IMR-90 (cell line): ENCODE results near the gene ADAMTS20. TPM values are rescaled to one million over a fixed set of nuclear protein-coding genes. Genes with fewer than 3 reads are reported as not detected.

Experiments
- ATAC-seq: fragments of 200-7000 bp; cut with Tn5 transposase; 2 replicates; pipeline ENCODE4 v1.9.1; 2020; ENCODE audit warnings: low read depth, mild to moderate bottlenecking, moderate library complexity
- BruUV-seq: library from RNA; stranded (reverse); fragments of 400-500 nt; replicated peaks from 2 replicates; lab custom pipeline; 2021; lab: Mats Ljungman, UMichigan
- CTCF ChIA-PET: fragments of 300-600 bp; formaldehyde crosslinking; extraction: SDS; loops from one replicate; lab custom pipeline; 2021; ENCODE audit warnings: antibody characterized with exemption; lab: Yijun Ruan, JAX
- POLR2A ChIA-PET: fragments of 300-600 bp; sonication (Branson Sonifier 250); formaldehyde crosslinking; loops from one replicate; lab custom pipeline; 2022; ENCODE audit warnings: antibody characterized with exemption; ENCODE audit not compliant: unreplicated experiment; lab: Charles Lee
- DNase-seq: peaks from one replicate; pipeline ENCODE4 v3.0.0; 2013
- H2AFZ ChIP-seq: replicated peaks from 2 replicates; pipeline ENCODE3; 2013; ENCODE audit warnings: low read length, mild to moderate bottlenecking; ENCODE audit not compliant: poor library complexity
- H2AK5ac ChIP-seq: 2 replicates; pipeline ENCODE4 v1.6.1; 2013; ENCODE audit warnings: low read depth, low read length, inconsistent platforms
- H2AK9ac ChIP-seq: replicated peaks from 2 replicates; pipeline ENCODE3; 2013; ENCODE audit warnings: mild to moderate bottlenecking, low read depth, low read length, moderate library complexity; ENCODE audit not compliant: poor library complexity
- H2BK120ac ChIP-seq: 2 replicates; pipeline ENCODE4 v1.6.1; 2013; ENCODE audit warnings: low read depth, low read length, inconsistent platforms
- H2BK15ac ChIP-seq: 3 replicates; pipeline ENCODE4 v1.6.1; 2013; ENCODE audit warnings: low read depth, low read length, inconsistent platforms
- H2BK20ac ChIP-seq: 2 replicates; pipeline ENCODE4 v1.6.1; 2013; ENCODE audit warnings: low read depth, mild to moderate bottlenecking, inconsistent platforms, low read length, moderate library complexity
- H2BK5ac ChIP-seq: 2 replicates; pipeline ENCODE4 v1.6.1; 2013; ENCODE audit warnings: mild to moderate bottlenecking, low read depth, low read length, inconsistent platforms; ENCODE audit not compliant: poor library complexity, severe bottlenecking
- H3K14ac ChIP-seq: replicated peaks from 2 replicates; pipeline ENCODE4 v1.6.1; 2013; ENCODE audit warnings: low read depth, low read length, inconsistent platforms
- H3K18ac ChIP-seq: 2 replicates; pipeline ENCODE4 v1.6.1; 2013; ENCODE audit warnings: low read depth, low read length, control low read depth
- H3K23ac ChIP-seq: 2 replicates; pipeline ENCODE4 v1.6.1; 2013; ENCODE audit warnings: low read depth, low read length, inconsistent platforms
- H3K27ac ChIP-seq: 2 replicates; pipeline ENCODE4 v1.5.1; 2013; ENCODE audit warnings: mild to moderate bottlenecking, control low read depth, low read length; ENCODE audit not compliant: insufficient read depth
- H3K27me3 ChIP-seq: 2 replicates; pipeline ENCODE4 v1.6.1; 2013; ENCODE audit warnings: low read length; ENCODE audit not compliant: control insufficient read depth, insufficient read depth
- H3K36me3 ChIP-seq: 2 replicates; pipeline ENCODE4 v1.6.1; 2013; ENCODE audit warnings: low read length, mixed read lengths; ENCODE audit not compliant: control insufficient read depth, insufficient read depth
- H3K4ac ChIP-seq: 2 replicates; pipeline ENCODE4 v1.6.1; 2013; ENCODE audit warnings: low read depth, low read length, inconsistent platforms
- H3K4me1 ChIP-seq: 2 replicates; pipeline ENCODE4 v1.6.1; 2013; ENCODE audit warnings: low read length, mixed read lengths; ENCODE audit not compliant: control insufficient read depth, insufficient read depth
- H3K4me2 ChIP-seq: 2 replicates; pipeline ENCODE4 v1.6.1; 2013; ENCODE audit warnings: low read depth, mild to moderate bottlenecking, control low read depth, low read length, moderate library complexity
- H3K4me3 ChIP-seq: 2 replicates; pipeline ENCODE4 v1.5.1; 2013; ENCODE audit warnings: low read depth, mild to moderate bottlenecking, control low read depth, low read length, moderate library complexity; ENCODE audit not compliant: insufficient read depth
- H3K56ac ChIP-seq: 2 replicates; pipeline ENCODE4 v1.6.1; 2013; ENCODE audit warnings: low read length, inconsistent platforms; ENCODE audit not compliant: insufficient read depth; ENCODE audit errors: extremely low read depth
- H3K79me1 ChIP-seq, 2 experiments: 2 replicates each; pipeline ENCODE4 v1.6.1; 2013; ENCODE audit warnings: low read length in 2 of 2, inconsistent platforms in 1 of 2, low read depth in 1 of 2
- H3K9ac ChIP-seq: 2 replicates; pipeline ENCODE4 v1.6.1; 2013; ENCODE audit warnings: low read depth, low read length, control low read depth
- H3K9me1 ChIP-seq: 2 replicates; pipeline ENCODE4 v1.6.1; 2013; ENCODE audit warnings: low read length, inconsistent platforms; ENCODE audit not compliant: insufficient read depth
- H3K9me3 ChIP-seq: 2 replicates; pipeline ENCODE4 v1.6.1; 2013; ENCODE audit warnings: low read length; ENCODE audit not compliant: control insufficient read depth, insufficient read depth
- H4K20me1 ChIP-seq: 2 replicates; pipeline ENCODE4 v1.6.1; 2013; ENCODE audit warnings: low read length, inconsistent platforms; ENCODE audit not compliant: insufficient read depth
- H4K5ac ChIP-seq: 2 replicates; pipeline ENCODE4 v1.6.1; 2013; ENCODE audit warnings: mild to moderate bottlenecking, low read depth, low read length, control low read depth
- H4K8ac ChIP-seq, 2 experiments: 2 replicates each; pipeline ENCODE4 v1.6.1; 2013; ENCODE audit warnings: low read depth in 2 of 2, low read length in 2 of 2, control low read depth in 1 of 2, inconsistent platforms in 1 of 2
- H4K91ac ChIP-seq: 2 replicates; pipeline ENCODE4 v1.6.1; 2013; ENCODE audit warnings: low read depth, low read length, inconsistent platforms; ENCODE audit not compliant: insufficient read depth
- BHLHE40 ChIP-seq: fragments of 150-350 bp; IDR thresholded peaks from 2 replicates; pipeline ENCODE4 v1.6.1; 2016; ENCODE audit warnings: mild to moderate bottlenecking, low read depth, low read length
- CHD1 ChIP-seq: IDR thresholded peaks from 2 replicates; pipeline ENCODE4 v1.6.1; 2012; ENCODE audit warnings: low read depth, low read length, improper control_type of control experiment
- FOS ChIP-seq: fragments of 150-350 bp; IDR thresholded peaks from 2 replicates; pipeline ENCODE4 v1.6.1; 2016; ENCODE audit warnings: low read depth, low read length
- MAFK ChIP-seq: IDR thresholded peaks from 2 replicates; pipeline ENCODE4 v1.6.1; 2012; ENCODE audit warnings: low read depth, low read length, improper control_type of control experiment
- MAZ ChIP-seq: IDR thresholded peaks from 2 replicates; pipeline ENCODE4 v1.6.1; 2012; ENCODE audit warnings: low read depth, mild to moderate bottlenecking, low read length, improper control_type of control experiment, moderate library complexity, borderline replicate concordance
- MXI1 ChIP-seq: IDR thresholded peaks from 2 replicates; pipeline ENCODE4 v1.6.1; 2012; ENCODE audit warnings: low read depth, mild to moderate bottlenecking, low read length, moderate library complexity, borderline replicate concordance
- NFE2L2 ChIP-seq: fragments of 150-350 bp; IDR thresholded peaks from 2 replicates; pipeline ENCODE4 v1.6.1; 2016; ENCODE audit warnings: low read depth, mild to moderate bottlenecking, low read length
- RCOR1 ChIP-seq: IDR thresholded peaks from 2 replicates; pipeline ENCODE4 v1.6.1; 2012; ENCODE audit warnings: mild to moderate bottlenecking, low read length, improper control_type of control experiment; ENCODE audit not compliant: insufficient replicate concordance
- RFX5 ChIP-seq: IDR thresholded peaks from 2 replicates; pipeline ENCODE4 v1.8.0; 2012; ENCODE audit warnings: low read depth, mild to moderate bottlenecking, low read length, moderate library complexity
- SMC3 ChIP-seq: fragments of 150-350 bp; IDR thresholded peaks from 2 replicates; pipeline ENCODE4 v1.6.1; 2016; ENCODE audit warnings: low read depth, mild to moderate bottlenecking, antibody characterized with exemption, low read length, moderate library complexity
- WGBS, 2 experiments: methylation state at CpG; one replicate each; pipeline versions ENCODE4 v1.1.5 to v1.1.7; 2013; ENCODE audit warnings: missing lambda C conversion rate in 2 of 2; ENCODE audit not compliant: insufficient read length in 1 of 2; ENCODE audit errors: extremely low coverage in 2 of 2; 5-methylcytosine and 5-hydroxymethylcytosine counted together
- dilution Hi-C: fragments of 300-500 bp; cut with HindIII; formaldehyde crosslinking; loops from one replicate; pipeline ENCODE4 v1.14.3; 2018; ENCODE audit warnings: low sequenced_read_pairs; ENCODE audit not compliant: unreplicated experiment
- in situ Hi-C: fragments of 300-500 bp; cut with MboI; formaldehyde crosslinking; loops from 3 replicates; pipeline ENCODE4 v1.14.3; 2019; ENCODE audit warnings: low sequenced_read_pairs, inconsistent platforms, mixed read lengths
- intact Hi-C: fragments of 100-400 bp; cut with micrococcal nuclease; formaldehyde crosslinking; loops from 2 replicates; pipeline ENCODE4 v1.10.0; 2022
- polyA plus RNA-seq, 3 experiments: library from polyadenylated mRNA; depleted of rRNA; stranded (reverse); fragments of >200 nt; gene quantifications; 2 replicates each; pipeline ENCODE4 v1.2.3, GENCODE V29; 2012; ENCODE audit warnings: low replicate concordance in 1 of 3
- total RNA-seq: library from RNA; depleted of rRNA; stranded (reverse); fragments of >200 nt; gene quantifications from 2 replicates; pipeline ENCODE4 v1.2.3, GENCODE V29; 2012
- TF ChIP-seq, protein P1 (sequence below): fragments of 150-350 bp; IDR thresholded peaks from 2 replicates; pipeline ENCODE4 v1.6.1; 2017; ENCODE audit warnings: mild to moderate bottlenecking, antibody characterized with exemption, low read length, low read depth
- TF ChIP-seq, protein P2 (sequence below): fragments of 150-350 bp; IDR thresholded peaks from 2 replicates; pipeline ENCODE4 v1.6.1; 2016; ENCODE audit warnings: low read depth, mild to moderate bottlenecking, low read length, moderate library complexity, borderline replicate concordance
- TF ChIP-seq, protein P3 (sequence below): conservative IDR thresholded peaks from 2 replicates; pipeline ENCODE4 v1.5.1; 2012; ENCODE audit warnings: mild to moderate bottlenecking, low read depth, low read length, improper control_type of control experiment

The ADAMTS20 gene
- total and polyA plus RNA-seq, 2 of the 4 experiments (the other 2 are of a cell fraction): not detected

DNA sequence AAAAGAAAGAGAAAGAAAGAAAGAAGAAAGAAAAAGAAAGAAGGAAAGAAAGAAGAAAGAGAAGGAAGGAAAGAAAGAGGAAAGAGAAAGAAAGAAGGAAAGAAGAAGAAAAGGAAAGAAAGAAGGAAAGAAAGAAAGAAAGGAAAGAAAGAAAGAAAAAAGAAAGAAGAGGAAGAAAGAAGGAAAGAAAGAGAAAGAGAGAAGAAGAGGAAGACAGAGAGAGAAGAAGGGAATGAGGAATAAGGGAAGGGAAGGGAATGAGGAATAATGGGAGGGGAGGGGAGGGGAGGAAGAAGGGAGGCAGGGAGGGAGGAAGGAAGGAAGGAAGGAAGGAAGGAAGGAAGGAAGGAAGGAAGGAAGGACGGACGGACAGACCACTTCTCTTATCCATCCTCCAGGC is 246.9 kb downstream of the ADAMTS20 start:
- no peaks in the 10 kb centered on the region for H4K20me1 ChIP-seq
- ChIA-PET POLR2A (no interaction called here), CTCF (no interaction called here)
- H3K14ac ChIP-seq: peak overlapping the region; percentile 74; the same call in 1 of the 2 replicates
- H3K36me3 ChIP-seq: no peaks in the 10 kb centered on the region
- no peak overlapping the region for H3K4me3 ChIP-seq
- H3K4me1 ChIP-seq: peaks cover 12% of the 10 kb centered on the region; the same call in 1 of the 2 replicates
- H4K8ac ChIP-seq: peak overlapping the region; percentile 61 to 85
- peaks cover 5% of the 10 kb centered on the region; the same call in 1 of the 2 replicates for H3K9me1 ChIP-seq
- no TSS peak for BruUV-seq
- H3K9me3 ChIP-seq: peaks cover 3% of the 10 kb centered on the region
- intact Hi-C loops (no loop called here), in situ Hi-C loops (no loop called here), dilution Hi-C loops (no loop called here)
- H2BK20ac ChIP-seq: peak overlapping the region; percentile 99
- ATAC-seq: no peak
- H4K91ac ChIP-seq: peak overlapping the region; percentile 86; the same call in 1 of the 2 replicates
- peak overlapping the region; percentile 77 for H2AK9ac ChIP-seq
- H3K23ac ChIP-seq: peak overlapping the region; percentile 59; the same call in 1 of the 2 replicates
- no peaks in the 10 kb centered on the region for H3K27me3 ChIP-seq
- H4K5ac ChIP-seq: peak overlapping the region; percentile 83; the same call in 1 of the 2 replicates
- peak overlapping the region; percentile 85 for H2BK15ac ChIP-seq
- H3K9ac ChIP-seq: no peak overlapping the region
- DNase-seq: no peak
- H3K4ac ChIP-seq: peak overlapping the region; percentile 94
- H3K18ac ChIP-seq: peak overlapping the region; percentile 97; the same call in 1 of the 2 replicates
- peak overlapping the region; percentile 46; the same call in 1 of the 2 replicates for H3K27ac ChIP-seq
- no peak overlapping the region; the same call in 1 of the 2 replicates for H3K56ac ChIP-seq
- H2AK5ac ChIP-seq: peak overlapping the region; percentile 97
- no peaks in the 10 kb centered on the region; a peak in 1 of 4 replicates for H3K79me1 ChIP-seq
- no peak overlapping the region for H2AFZ ChIP-seq
- peak overlapping the region; percentile 97 for H2BK5ac ChIP-seq
- no CpG with 5 or more reads among the region's 2 CpGs for WGBS, 2 experiments
- H2BK120ac ChIP-seq: peak overlapping the region; percentile 97
- no peak for TF ChIP-seq RCOR1
- TF ChIP-seq NFE2L2: no peak
- no peak for TF ChIP-seq MAZ
- no peak for TF ChIP-seq SMC3
- no peak for TF ChIP-seq MAFK
- no peak for TF ChIP-seq RFX5
- TF ChIP-seq FOS: no peak
- TF ChIP-seq, protein P1, sequence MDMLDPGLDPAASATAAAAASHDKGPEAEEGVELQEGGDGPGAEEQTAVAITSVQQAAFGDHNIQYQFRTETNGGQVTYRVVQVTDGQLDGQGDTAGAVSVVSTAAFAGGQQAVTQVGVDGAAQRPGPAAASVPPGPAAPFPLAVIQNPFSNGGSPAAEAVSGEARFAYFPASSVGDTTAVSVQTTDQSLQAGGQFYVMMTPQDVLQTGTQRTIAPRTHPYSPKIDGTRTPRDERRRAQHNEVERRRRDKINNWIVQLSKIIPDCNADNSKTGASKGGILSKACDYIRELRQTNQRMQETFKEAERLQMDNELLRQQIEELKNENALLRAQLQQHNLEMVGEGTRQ: no peak
- TF ChIP-seq, protein P2, sequence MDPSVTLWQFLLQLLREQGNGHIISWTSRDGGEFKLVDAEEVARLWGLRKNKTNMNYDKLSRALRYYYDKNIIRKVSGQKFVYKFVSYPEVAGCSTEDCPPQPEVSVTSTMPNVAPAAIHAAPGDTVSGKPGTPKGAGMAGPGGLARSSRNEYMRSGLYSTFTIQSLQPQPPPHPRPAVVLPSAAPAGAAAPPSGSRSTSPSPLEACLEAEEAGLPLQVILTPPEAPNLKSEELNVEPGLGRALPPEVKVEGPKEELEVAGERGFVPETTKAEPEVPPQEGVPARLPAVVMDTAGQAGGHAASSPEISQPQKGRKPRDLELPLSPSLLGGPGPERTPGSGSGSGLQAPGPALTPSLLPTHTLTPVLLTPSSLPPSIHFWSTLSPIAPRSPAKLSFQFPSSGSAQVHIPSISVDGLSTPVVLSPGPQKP: no peak
- TF ChIP-seq, protein P3, sequence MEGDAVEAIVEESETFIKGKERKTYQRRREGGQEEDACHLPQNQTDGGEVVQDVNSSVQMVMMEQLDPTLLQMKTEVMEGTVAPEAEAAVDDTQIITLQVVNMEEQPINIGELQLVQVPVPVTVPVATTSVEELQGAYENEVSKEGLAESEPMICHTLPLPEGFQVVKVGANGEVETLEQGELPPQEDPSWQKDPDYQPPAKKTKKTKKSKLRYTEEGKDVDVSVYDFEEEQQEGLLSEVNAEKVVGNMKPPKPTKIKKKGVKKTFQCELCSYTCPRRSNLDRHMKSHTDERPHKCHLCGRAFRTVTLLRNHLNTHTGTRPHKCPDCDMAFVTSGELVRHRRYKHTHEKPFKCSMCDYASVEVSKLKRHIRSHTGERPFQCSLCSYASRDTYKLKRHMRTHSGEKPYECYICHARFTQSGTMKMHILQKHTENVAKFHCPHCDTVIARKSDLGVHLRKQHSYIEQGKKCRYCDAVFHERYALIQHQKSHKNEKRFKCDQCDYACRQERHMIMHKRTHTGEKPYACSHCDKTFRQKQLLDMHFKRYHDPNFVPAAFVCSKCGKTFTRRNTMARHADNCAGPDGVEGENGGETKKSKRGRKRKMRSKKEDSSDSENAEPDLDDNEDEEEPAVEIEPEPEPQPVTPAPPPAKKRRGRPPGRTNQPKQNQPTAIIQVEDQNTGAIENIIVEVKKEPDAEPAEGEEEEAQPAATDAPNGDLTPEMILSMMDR: no peak
- no peak for TF ChIP-seq MXI1
- no peak for TF ChIP-seq CHD1
- no peak for TF ChIP-seq BHLHE40
- no peak overlapping the region for H3K4me2 ChIP-seq
